ENCODE results near the gene EXOC7.

- TF ChIP-seq, protein P1, sequence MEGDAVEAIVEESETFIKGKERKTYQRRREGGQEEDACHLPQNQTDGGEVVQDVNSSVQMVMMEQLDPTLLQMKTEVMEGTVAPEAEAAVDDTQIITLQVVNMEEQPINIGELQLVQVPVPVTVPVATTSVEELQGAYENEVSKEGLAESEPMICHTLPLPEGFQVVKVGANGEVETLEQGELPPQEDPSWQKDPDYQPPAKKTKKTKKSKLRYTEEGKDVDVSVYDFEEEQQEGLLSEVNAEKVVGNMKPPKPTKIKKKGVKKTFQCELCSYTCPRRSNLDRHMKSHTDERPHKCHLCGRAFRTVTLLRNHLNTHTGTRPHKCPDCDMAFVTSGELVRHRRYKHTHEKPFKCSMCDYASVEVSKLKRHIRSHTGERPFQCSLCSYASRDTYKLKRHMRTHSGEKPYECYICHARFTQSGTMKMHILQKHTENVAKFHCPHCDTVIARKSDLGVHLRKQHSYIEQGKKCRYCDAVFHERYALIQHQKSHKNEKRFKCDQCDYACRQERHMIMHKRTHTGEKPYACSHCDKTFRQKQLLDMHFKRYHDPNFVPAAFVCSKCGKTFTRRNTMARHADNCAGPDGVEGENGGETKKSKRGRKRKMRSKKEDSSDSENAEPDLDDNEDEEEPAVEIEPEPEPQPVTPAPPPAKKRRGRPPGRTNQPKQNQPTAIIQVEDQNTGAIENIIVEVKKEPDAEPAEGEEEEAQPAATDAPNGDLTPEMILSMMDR (IDR thresholded peaks at IDR 0.05) = no peak
- no peak for TF ChIP-seq POLR2A (IDR thresholded peaks at IDR 0.05)
Observed at GRCh38 chr17:76083536-76084182, 19.9 kb downstream of the EXOC7 start.

Measured in tibial nerve (tissue), 3 donors.